ENCODE data around the gene KRT13.
A peak's percentile ranks its signal among the peaks of the same experiment; 100 is the strongest.
"Not testable (repeated sequence)": the region's sequence is repeated elsewhere in the genome, so short reads cannot be mapped to it uniquely, and the experiment has no call there.

KRT13 gene

GRCh38 chr17:41505007-41505808 lies at the start of gene KRT13:
Gene KRT13 (minus strand): TSS chr17:41505612. CDS start chr17:41505550, 62 bp downstream.
- no peak for DNase-seq (ENCODE audit: low read depth)

DNA sequence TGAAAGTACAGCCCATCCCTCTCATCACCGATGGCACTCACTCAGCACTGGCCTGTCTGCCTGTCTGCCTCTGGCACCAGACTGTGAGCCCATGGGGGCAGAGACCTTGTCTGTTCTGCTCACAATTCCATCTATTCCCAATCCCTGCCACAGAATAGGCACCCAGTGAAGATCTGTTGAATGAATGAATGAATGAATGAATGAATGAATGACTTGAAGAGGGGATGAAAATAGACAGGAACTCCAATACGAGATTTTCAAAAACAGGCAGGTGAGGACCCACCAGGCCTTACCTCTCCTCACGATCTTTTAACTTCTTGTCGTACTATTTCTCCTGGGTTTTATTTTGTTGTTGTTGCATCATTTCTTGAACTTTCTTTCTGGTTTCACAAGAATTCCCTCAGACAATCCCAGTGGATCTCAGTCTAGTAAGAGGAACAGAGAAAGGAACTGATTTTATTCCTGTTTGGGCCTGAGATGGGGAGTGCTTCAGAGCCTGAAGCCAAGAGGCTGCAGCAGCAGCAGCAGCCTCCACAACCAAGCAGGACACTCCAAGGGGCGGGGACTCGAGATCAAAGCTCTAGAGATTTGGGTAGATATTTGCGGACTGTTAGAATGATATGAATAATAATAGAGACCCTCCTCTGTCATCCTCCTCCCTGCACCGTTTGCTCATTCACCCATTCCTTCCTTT lies 48.7 kb upstream of the KRT13 start:
- DNase-seq (ENCODE audit: low read depth), result no peak

DNA sequence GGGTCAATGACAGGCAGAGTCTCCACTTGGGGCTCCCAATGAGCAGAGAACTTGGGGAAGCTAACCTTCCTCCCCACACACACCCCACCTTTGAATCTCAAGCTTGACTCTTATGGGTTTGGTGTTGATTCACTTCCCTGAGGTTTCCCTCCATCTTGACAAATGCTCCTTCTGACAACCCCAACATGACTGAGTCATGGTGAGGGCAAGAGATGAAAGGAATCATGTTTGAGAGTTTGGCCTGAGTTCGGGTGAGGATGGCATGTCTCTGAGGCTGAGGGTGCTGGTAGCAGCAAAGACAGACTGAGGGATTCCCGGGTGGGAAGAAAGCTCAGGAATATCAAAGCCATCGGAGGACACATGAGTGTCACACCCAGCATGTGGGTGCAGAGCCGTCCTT lies 47.8 kb upstream of the KRT13 start:
- DNase-seq (ENCODE audit: low read depth), result no peak

DNA sequence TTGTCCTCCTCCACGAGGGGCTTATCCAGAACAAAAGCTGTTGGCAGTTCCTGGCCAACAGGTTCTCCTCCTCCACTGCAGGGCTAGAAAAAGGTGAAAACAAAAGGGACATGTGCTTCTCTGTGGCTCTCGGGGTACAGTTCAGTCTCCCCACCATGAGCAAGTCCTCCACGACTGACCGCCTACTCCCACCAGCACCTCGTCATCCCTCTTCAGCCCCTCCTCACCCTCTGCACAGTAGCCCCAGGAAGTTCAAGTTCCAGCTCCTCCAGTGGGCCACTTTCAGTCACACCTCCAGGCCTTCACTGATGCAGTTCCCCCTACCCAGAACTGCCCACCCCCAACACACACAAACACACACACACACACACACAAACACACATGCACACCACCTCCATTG lies 47.0 kb upstream of the KRT13 start:
- no peak for DNase-seq (ENCODE audit: low read depth)

GRCh38 chr17:41551365-41551764 lies 46.0 kb upstream of the KRT13 start:
- no peak for DNase-seq (ENCODE audit: low read depth)

GRCh38 chr17:41549596-41550039 lies 44.2 kb upstream of the KRT13 start:
- no peak for DNase-seq (ENCODE audit: low read depth)

DNA sequence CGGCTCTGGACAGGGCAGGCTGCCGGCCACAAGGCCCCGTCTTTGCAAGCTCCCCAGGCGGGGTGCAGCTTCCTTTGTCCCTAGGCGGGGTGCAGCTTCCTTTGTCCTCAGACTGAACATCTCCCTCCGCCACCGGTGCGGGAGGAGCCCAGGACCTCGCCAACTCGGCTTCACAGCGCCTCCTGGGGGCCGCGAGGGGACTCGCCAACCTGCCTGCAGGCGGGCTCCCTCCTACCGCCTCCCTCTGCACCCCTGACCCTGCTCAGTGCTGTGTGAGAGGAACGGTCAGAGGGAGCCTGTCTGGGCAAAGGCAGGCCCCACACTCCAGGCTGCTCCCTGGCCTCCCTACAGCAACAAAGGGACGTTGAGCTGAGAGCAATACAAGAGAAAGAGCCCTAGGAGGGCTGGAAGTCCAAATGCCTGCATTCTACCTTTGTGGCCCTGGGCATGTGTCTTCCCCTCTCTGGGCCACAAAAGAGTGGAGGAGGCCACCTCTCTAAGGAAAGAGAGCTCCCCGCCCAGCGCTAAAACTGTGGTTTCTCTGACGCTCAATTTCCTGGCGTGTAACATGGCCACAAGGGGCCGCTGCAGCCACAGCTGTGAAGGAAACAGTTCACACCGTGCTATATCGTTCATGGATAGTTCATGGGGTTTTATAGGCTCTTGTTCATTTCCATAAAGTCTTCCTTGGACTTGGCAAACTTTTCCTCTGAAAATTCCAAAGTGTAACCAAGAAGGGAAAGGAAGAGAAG lies 43.6 kb upstream of the KRT13 start:
- peak; percentile 75 for DNase-seq (ENCODE audit: low read depth)

- DNase-seq (ENCODE audit: low read depth), result peak; percentile 67
Observed at GRCh38 chr17:41547921-41548843, 42.8 kb upstream of the KRT13 start.

- DNase-seq (ENCODE audit: low read depth), result no peak
Observed at GRCh38 chr17:41547378-41547841, 42.0 kb upstream of the KRT13 start.

GRCh38 chr17:41546819-41547218 lies 41.4 kb upstream of the KRT13 start:
- DNase-seq (ENCODE audit: low read depth), result no peak

- DNase-seq (ENCODE audit: low read depth), result no peak
Observed at GRCh38 chr17:41545829-41546410, 40.5 kb upstream of the KRT13 start.

GRCh38 chr17:41544935-41545334 lies 39.5 kb upstream of the KRT13 start:
- no peak for DNase-seq (ENCODE audit: low read depth)

GRCh38 chr17:41544491-41544892 lies 39.1 kb upstream of the KRT13 start:
- no peak for DNase-seq (ENCODE audit: low read depth)

- not testable (repeated sequence) for DNase-seq (ENCODE audit: low read depth)
Observed at GRCh38 chr17:41542786-41543185, 37.4 kb upstream of the KRT13 start.

GRCh38 chr17:41542357-41542756 lies 36.9 kb upstream of the KRT13 start:
- no peak for DNase-seq (ENCODE audit: low read depth)

DNA sequence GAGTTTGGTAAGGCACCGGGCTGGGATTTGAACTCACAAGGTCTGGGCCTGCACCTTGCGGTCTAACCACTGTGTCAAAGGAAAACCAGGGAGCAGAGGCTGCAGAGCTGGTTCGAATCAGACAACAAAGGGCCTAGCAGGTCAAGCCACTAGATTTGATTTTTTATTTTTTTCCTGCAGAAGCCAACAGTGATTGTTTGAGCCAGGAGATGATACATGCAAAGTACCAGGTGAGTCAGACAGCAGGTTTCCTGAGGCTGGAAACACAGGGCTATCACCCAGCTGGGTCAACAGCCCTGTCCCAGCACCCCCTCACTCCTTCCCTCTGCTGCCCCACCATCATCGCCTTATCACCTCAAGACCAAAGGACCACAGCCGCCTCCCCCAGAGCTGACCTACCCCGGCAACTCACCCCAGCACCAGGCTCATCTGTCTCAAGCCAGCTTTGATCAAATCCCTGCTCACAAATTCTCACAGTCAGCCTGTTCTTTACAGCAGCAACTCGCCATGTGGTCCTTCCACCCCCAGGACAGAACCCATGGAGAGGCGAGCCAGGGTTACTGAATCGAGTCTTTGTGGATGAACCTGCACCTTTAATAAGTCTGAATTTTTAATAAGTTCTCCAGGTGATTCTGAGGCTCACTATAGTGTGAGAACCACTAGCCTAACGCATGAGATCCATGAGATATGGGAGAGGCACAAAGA lies 35.7 kb upstream of the KRT13 start:
- no peak for DNase-seq (ENCODE audit: low read depth)

DNA sequence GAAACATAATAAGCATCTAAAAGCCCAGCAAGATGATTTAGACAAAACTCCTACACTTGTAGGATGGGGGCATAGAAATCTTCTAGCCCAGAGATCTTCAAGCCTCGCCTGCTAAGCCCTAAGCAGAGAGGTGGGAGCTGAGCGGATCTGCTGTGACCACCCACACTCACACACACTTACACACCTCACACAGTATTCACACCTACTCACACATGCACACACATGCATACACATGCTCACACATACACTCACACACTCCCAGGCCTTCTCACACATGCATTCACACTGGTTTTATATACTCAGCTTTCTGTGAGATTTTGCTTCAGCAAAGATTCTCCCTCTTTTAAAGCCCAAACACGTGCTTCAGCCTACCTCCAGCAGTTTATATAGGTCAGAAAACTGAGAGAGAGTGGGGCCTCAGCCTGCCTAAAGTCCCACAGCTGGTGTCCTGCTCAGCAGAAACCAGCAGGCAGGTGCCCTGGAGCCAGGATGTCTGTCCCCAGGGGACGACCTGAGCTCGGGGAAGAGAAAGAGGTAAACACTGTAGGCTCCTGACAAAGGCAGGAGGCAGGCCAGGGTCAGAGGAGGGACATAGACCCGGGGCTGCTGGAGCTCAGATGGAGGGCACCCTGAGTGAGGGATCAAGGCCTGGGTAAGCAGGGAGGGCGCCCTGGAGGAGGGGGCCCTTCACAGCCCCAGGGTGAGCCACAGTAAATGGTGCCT lies 34.7 kb upstream of the KRT13 start:
- DNase-seq (ENCODE audit: low read depth), result no peak

- no peak for DNase-seq (ENCODE audit: low read depth)
Observed at GRCh38 chr17:41539071-41539492, 33.7 kb upstream of the KRT13 start.

- no peak for DNase-seq (ENCODE audit: low read depth)
Observed at GRCh38 chr17:41538565-41538991, 33.2 kb upstream of the KRT13 start.

GRCh38 chr17:41537990-41538389 lies 32.6 kb upstream of the KRT13 start:
- DNase-seq (ENCODE audit: low read depth), result no peak
